Measurements from ENCODE around the gene NEK11.
"Not testable (repeated sequence)": the region's sequence is repeated elsewhere in the genome, so short reads cannot be mapped to it uniquely, and the experiment has no call there.

NEK11 gene

DNA sequence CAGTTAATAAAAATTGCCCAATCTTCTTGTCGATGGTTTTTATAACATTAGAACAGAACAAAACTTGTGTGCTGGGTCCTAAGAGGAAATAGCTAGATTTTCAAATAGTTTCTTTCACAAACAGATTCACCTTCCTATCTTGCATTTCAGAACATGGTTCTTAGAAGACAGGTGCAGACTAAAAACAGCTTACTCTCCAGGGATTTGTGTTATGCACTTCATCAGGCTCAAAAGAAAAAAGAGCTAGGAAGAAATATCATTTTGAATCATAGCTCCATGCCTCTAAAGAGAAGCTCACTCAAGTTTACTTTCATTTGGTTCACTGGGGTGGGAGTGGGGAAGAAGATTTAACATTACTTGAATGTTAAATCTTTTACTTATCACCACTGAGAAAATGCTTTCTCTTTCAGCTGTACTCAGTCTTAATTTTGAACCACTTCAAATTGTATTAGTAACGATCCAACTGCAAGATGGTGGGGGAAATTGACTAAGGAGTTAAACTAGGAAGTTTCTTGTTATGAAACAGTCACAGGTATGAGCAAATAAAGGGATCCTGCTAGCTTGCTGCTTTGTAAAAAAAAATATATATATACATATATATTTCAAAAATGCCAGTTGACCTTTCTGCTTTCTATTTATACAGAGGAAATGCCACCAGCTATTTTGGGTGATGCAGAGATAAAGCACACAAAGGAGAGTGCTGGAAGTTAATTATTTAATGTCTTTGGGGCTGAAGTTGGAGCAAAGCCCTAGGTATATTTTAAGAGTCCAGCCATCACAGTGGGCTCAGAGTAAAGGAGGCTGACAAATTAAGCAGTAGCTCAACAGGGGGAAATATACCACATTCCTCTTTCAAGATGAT is 326.6 kb downstream of the NEK11 start:
- Histone ChIP-seq H3K27ac (ENCODE audit: low read depth, low read length) (no peak overlapping the region), H3K79me2 (ENCODE audit: control insufficient read depth, insufficient read depth, low read length, unreplicated experiment) (no peaks in the 10 kb centered on the region), H3K27me3 (ENCODE audit: insufficient read depth, low read length) (no peaks in the 10 kb centered on the region), H2AFZ (ENCODE audit: low read length, unreplicated experiment) (no peak overlapping the region), H3K36me3 (ENCODE audit: insufficient read depth, low read length) (no peaks in the 10 kb centered on the region), H3K4me3 (ENCODE audit: low read depth, low read length) (no peak overlapping the region), H3K4me1 (ENCODE audit: control insufficient read depth, insufficient read depth, low read length, unreplicated experiment) (peaks cover 30% of the 10 kb centered on the region)

DNA sequence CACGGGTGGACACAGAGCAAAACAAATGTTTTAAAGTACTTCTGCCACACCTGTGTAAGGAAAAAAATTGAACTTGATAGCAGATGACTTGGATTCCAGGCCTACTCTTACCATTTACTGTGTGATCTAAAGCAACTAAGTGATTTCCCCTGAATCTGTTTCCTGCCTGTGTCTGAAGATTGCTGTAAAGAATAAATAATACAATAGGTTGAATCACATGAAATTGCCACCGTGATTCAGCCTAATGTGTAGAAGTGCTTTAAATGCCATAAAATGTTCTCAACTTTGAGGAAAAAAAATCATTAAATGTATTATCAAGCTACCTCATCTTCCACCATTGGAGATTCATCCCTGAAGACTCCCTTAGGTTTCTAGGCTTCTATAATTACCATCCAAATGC is 327.3 kb downstream of the NEK11 start:
- Histone ChIP-seq H3K36me3 (ENCODE audit: insufficient read depth, low read length) (no peaks in the 10 kb centered on the region), H2AFZ (ENCODE audit: low read length, unreplicated experiment) (no peak overlapping the region), H3K27me3 (ENCODE audit: insufficient read depth, low read length) (no peaks in the 10 kb centered on the region), H3K4me1 (ENCODE audit: control insufficient read depth, insufficient read depth, low read length, unreplicated experiment) (peaks cover 25% of the 10 kb centered on the region), H3K4me3 (ENCODE audit: low read depth, low read length) (no peak overlapping the region), H3K79me2 (ENCODE audit: control insufficient read depth, insufficient read depth, low read length, unreplicated experiment) (no peaks in the 10 kb centered on the region), H3K27ac (ENCODE audit: low read depth, low read length) (no peak overlapping the region)

DNA sequence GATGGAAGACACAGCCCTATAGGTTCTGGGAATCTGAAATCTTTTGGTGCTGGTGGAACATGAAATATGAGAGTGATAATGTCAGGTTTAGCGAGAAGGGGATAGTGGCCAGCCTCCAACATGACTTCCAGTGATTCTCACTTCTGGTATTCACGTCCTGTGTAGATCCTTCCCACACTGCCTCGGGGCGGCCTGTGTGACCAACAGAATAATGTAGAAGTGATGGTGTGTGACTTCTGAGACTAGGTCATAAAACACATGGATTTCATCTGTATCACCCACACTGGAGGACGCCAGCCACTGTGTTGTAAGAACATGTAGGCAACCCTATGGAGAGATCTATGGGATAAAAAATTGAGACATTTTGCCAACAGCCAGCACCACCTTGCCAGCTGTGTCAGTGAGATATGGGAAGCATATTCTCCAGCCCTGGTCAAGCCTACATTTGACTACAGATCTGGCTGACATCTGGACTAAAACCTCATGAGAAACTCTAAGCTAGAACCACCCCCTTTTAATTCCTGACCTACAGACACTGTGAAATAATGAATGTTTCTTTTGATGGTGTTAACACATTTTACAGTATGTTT is 329.4 kb downstream of the NEK11 start:
- Histone ChIP-seq H3K4me1 (ENCODE audit: control insufficient read depth, insufficient read depth, low read length, unreplicated experiment) (peaks cover 4% of the 10 kb centered on the region), H3K27ac (ENCODE audit: low read depth, low read length) (no peak overlapping the region), H2AFZ (ENCODE audit: low read length, unreplicated experiment) (no peak overlapping the region), H3K36me3 (ENCODE audit: insufficient read depth, low read length) (no peaks in the 10 kb centered on the region), H3K4me3 (ENCODE audit: low read depth, low read length) (no peak overlapping the region), H3K79me2 (ENCODE audit: control insufficient read depth, insufficient read depth, low read length, unreplicated experiment) (no peaks in the 10 kb centered on the region), H3K27me3 (ENCODE audit: insufficient read depth, low read length) (no peaks in the 10 kb centered on the region)

DNA sequence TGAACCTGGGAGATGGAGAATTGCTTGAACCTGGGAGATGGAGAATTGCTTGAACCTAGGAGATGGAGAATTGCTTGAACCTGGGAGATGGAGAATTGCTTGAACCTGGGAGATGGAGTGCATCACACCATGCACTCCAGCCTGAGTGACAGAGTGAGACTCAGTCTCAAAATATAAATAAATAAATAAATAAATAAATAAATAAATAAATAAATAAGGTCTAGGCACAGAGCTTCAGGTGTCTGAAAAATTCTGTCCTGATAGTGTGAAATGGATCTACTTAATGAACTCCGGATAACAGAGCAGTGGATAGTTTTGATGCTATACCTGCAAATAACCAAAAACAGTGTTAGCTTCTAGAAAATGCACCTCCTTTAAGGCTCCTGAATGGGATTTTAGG is 330.6 kb downstream of the NEK11 start:
- no peak overlapping the region for H2AFZ ChIP-seq (ENCODE audit: low read length, unreplicated experiment)
- no peak overlapping the region for H3K4me3 ChIP-seq (ENCODE audit: low read depth, low read length)
- H3K79me2 ChIP-seq (ENCODE audit: control insufficient read depth, insufficient read depth, low read length, unreplicated experiment) = no peaks in the 10 kb centered on the region
- H3K36me3 ChIP-seq (ENCODE audit: insufficient read depth, low read length) = no peaks in the 10 kb centered on the region
- H3K27ac ChIP-seq (ENCODE audit: low read depth, low read length) = no peak overlapping the region
- H3K27me3 ChIP-seq (ENCODE audit: insufficient read depth, low read length) = no peaks in the 10 kb centered on the region
- H3K4me1 ChIP-seq (ENCODE audit: control insufficient read depth, insufficient read depth, low read length, unreplicated experiment) = peaks cover 4% of the 10 kb centered on the region

DNA sequence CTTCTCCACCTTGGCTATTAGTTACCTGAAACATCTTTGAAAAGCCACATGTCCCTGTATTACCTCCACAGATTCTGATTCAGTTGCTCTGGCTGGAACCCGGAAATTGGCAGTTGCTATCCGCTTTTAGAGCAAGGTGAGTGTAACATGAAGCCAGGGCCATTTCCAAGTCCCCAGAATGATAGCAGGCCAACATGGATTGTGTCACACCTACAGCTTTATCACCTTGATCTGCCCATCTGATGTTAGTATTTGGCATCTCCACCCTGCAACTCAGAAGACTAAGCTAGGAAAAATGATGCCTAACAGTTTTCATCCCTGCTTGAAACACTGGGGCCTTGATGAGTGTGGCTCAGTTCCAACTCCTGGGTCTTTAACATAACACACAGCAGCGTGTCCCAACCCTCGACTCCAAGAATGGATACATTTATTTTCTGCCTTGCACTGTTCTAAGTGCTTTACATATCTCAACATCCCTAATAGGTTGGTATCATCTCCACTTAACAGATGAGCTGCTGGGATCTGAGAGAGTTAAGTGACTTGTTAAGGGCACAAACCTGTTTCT is 333.6 kb downstream of the NEK11 start:
- Histone ChIP-seq H2AFZ (ENCODE audit: low read length, unreplicated experiment) (no peak overlapping the region), H3K4me3 (ENCODE audit: low read depth, low read length) (no peak overlapping the region), H3K27ac (ENCODE audit: low read depth, low read length) (no peak overlapping the region), H3K4me1 (ENCODE audit: control insufficient read depth, insufficient read depth, low read length, unreplicated experiment) (peaks cover 6% of the 10 kb centered on the region), H3K27me3 (ENCODE audit: insufficient read depth, low read length) (no peaks in the 10 kb centered on the region), H3K36me3 (ENCODE audit: insufficient read depth, low read length) (no peaks in the 10 kb centered on the region), H3K79me2 (ENCODE audit: control insufficient read depth, insufficient read depth, low read length, unreplicated experiment) (no peaks in the 10 kb centered on the region)

DNA sequence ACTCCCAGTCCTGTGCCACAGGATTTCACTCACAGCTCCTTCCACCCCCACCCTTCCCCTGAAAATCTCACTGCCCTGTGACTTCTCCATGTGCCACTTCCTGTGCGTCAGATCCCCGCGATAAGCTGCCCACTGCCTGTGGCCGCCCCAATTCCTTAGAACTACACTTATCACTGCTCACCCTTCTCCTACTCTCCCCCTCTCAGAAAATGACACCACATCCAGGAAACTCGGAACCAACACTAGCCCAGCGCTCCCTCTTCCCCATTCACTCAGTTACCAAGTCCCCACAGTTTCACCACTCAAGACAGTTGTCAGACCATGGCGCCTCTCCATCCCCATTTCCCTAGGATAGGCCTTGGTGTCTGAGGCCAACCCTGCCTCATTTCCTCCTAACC is 334.4 kb downstream of the NEK11 start:
- H2AFZ ChIP-seq (ENCODE audit: low read length, unreplicated experiment); H3K27ac ChIP-seq (ENCODE audit: low read depth, low read length); H3K36me3 ChIP-seq (ENCODE audit: insufficient read depth, low read length); H3K79me2 ChIP-seq (ENCODE audit: control insufficient read depth, insufficient read depth, low read length, unreplicated experiment); H3K4me1 ChIP-seq (ENCODE audit: control insufficient read depth, insufficient read depth, low read length, unreplicated experiment); H3K27me3 ChIP-seq (ENCODE audit: insufficient read depth, low read length): not testable (repeated sequence)
- peak overlapping the region; percentile 76; the same call in 1 of the 2 replicates for H3K4me3 ChIP-seq (ENCODE audit: low read depth, low read length)

DNA sequence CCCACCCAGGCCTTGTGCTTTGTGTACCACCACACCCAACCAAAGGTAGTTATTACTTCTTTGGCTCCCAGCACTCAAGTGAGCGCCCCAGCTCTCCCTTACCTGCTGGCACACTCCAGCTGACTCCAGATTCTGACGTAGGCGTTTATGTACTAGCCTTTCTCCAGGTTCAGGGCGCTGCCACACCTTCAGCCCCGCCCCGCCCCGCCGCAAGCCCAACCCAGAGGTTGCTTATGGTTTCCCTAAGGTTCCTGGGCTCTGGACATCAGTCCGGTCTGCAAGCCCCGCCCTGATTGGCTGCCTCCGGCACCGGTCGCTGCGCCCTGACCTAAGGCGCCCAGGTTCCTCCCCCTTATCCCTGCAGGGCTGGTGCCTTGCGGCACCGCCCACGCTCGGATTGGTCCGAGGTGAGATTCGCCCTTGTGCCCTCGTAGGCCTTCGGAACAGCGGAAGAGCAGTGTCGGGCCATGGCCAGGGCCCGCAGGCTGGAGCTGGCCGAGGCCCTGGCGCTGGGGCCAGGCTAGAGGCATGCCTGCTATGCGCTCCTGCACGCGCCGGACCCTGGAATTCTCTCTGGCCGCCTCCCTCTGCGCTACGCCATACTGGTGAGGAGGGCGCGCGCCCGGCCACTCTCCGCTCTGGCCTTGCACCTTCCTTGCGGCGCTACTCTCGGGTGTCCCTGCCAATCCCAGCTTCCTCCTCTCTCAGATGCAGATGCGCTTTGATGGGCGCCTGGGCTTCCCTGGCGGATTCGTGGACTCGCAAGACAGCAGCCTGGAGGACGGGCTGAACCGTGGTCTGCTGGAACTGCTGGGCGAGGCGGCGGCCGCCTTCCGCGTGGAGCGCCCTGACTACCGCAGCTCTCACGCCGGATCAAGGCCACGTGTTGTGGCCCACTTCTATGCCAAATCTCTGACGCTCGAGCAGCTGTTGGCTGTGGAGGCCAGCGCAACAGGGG is 335.1 kb downstream of the NEK11 start:
- Histone ChIP-seq H2AFZ (ENCODE audit: low read length, unreplicated experiment) (peak overlapping the region; percentile 20), H3K4me1 (ENCODE audit: control insufficient read depth, insufficient read depth, low read length, unreplicated experiment) (peaks cover 6% of the 10 kb centered on the region), H3K27ac (ENCODE audit: low read depth, low read length) (no peak overlapping the region), H3K79me2 (ENCODE audit: control insufficient read depth, insufficient read depth, low read length, unreplicated experiment) (no peaks in the 10 kb centered on the region), H3K27me3 (ENCODE audit: insufficient read depth, low read length) (no peaks in the 10 kb centered on the region), H3K36me3 (ENCODE audit: insufficient read depth, low read length) (no peaks in the 10 kb centered on the region), H3K4me3 (ENCODE audit: low read depth, low read length) (peak overlapping the region; percentile 76)

DNA sequence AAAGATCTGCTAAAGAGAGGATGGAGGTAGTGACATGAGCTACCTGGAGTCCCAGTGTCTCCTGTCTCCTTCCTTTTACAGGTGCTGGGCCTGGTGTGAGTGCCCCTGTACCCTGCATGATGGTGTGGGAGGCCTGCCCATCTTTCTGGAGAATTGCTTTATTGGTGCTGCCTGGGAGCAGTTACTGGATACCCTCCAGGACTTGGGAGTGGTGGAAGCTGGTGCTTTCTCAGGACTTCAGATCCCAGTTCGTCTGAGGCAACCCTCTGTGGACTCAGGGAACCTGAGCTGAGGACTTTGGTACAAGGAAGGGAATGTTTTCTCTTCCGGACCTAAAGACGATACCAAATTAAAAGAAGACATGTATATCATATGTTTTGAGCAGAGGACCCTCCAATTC is 336.6 kb downstream of the NEK11 start:
- no peaks in the 10 kb centered on the region for H3K27me3 ChIP-seq (ENCODE audit: insufficient read depth, low read length)
- H3K4me1 ChIP-seq (ENCODE audit: control insufficient read depth, insufficient read depth, low read length, unreplicated experiment) = peaks cover 6% of the 10 kb centered on the region
- H3K36me3 ChIP-seq (ENCODE audit: insufficient read depth, low read length) = no peaks in the 10 kb centered on the region
- no peaks in the 10 kb centered on the region for H3K79me2 ChIP-seq (ENCODE audit: control insufficient read depth, insufficient read depth, low read length, unreplicated experiment)
- no peak overlapping the region for H3K27ac ChIP-seq (ENCODE audit: low read depth, low read length)
- H3K4me3 ChIP-seq (ENCODE audit: low read depth, low read length) = no peak overlapping the region
- no peak overlapping the region for H2AFZ ChIP-seq (ENCODE audit: low read length, unreplicated experiment)

DNA sequence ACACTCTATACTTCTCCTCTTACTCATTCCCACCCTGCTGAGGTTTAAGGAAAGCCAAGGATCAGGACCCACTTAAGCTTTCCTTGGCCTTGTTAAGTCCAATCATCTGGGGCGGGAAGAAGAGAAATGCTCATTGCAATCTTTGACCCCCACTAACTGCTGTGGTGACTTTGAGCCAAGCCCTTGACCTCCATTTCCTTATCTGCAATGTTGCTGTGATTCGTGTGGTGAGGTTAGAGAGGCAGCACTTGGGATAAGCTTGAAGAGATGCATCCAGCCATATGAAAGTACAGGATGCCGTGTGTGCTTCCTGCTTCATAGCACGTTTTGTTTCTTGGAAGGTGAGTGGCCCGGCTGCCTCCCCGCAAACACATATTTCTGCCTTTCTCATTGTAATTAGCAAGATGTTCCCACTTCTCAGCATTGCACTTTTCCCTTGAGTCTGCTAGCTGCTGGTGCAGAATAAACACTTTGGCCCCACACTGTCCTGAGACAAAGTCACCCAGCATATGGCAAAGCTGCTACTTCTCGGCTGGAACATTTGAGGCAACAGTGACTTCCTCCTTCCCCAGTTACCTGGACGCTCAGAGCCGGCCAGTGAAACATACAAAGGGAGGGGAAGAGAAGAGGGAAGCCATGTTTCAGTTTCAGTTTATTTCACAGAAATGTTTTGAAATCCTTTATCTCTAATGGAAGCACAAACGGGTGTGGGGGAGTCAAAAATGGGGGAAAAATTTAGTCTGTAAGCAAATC is 344.4 kb downstream of the NEK11 start:
- Histone ChIP-seq H2AFZ (ENCODE audit: low read length, unreplicated experiment) (no peak overlapping the region), H3K27me3 (ENCODE audit: insufficient read depth, low read length) (no peaks in the 10 kb centered on the region), H3K36me3 (ENCODE audit: insufficient read depth, low read length) (peaks cover 3% of the 10 kb centered on the region; the same call in 1 of the 2 replicates), H3K4me3 (ENCODE audit: low read depth, low read length) (no peak overlapping the region), H3K79me2 (ENCODE audit: control insufficient read depth, insufficient read depth, low read length, unreplicated experiment) (no peaks in the 10 kb centered on the region), H3K4me1 (ENCODE audit: control insufficient read depth, insufficient read depth, low read length, unreplicated experiment) (no peaks in the 10 kb centered on the region), H3K27ac (ENCODE audit: low read depth, low read length) (no peak overlapping the region)

DNA sequence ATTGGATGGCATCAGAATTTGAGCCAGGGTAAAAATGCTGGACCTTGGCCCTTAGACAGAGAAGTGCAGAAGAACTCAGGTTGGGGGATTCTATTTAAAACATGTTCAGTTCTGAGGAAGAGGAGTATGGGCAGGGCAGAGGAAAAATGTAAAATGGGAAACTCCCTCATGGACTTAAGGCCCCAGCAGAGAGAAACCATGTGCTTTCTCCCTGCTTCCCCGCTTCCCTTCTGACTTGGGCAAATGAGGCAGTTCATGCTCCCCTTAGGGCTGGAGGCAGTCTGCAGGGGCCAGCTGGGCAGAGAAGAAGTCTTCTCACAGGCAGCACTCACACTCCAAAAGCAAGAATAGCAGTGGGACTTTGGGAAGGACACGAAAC is 345.0 kb downstream of the NEK11 start:
- Histone ChIP-seq H3K4me3 (ENCODE audit: low read depth, low read length) (no peak overlapping the region), H3K27ac (ENCODE audit: low read depth, low read length) (no peak overlapping the region), H3K36me3 (ENCODE audit: insufficient read depth, low read length) (peaks cover 3% of the 10 kb centered on the region; the same call in 1 of the 2 replicates), H3K27me3 (ENCODE audit: insufficient read depth, low read length) (no peaks in the 10 kb centered on the region), H2AFZ (ENCODE audit: low read length, unreplicated experiment) (no peak overlapping the region), H3K4me1 (ENCODE audit: control insufficient read depth, insufficient read depth, low read length, unreplicated experiment) (no peaks in the 10 kb centered on the region), H3K79me2 (ENCODE audit: control insufficient read depth, insufficient read depth, low read length, unreplicated experiment) (no peaks in the 10 kb centered on the region)
